ENCODE results near the gene CA5A. TPM values are rescaled to one million over a fixed set of nuclear protein-coding genes. Genes with fewer than 3 reads are reported as not detected.
A peak's percentile ranks its signal among the peaks of the same experiment; 100 is the strongest.

Gene CA5A
- total RNA-seq, 1 experiment from 2014 or later: not detected

DNA sequence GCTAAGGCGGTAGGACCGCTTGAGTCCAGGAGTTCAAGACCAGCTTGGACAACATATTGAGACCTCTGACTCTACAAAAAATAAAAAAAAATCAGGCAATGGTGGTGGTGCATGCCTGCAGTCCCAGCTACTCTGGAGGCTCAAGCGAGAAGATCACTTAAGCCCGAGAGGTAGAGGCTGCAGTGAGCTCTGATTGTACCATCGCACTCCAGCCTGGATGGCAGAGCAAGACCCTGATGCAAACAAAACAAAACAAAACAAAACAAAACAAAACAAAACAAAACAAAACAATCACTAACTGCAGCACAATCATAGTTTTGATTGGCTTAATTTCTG is 12.4 kb upstream of the CA5A start:
- ChIA-PET CTCF (no interaction called here), RAD21 (ENCODE audit: low non-redundant PET in 1 of 2, low total read pairs in 2 of 2, uncharacterized antibody in 2 of 2, unreplicated experiment in 2 of 2) (interaction anchor here in 1 of 2 experiments (0.6 kb wide), 1 partner anchor 80 kb away, joined by 3 read pairs; no protein-coding TSS in a partner anchor), POLR2A (no interaction called here)
- H3K9me3 ChIP-seq (ENCODE audit: control insufficient read depth in 1 of 2, insufficient read depth in 1 of 2, low read depth in 1 of 2, low read length in 2 of 2): no peaks in the 10 kb centered on the region
- H2AFZ ChIP-seq (ENCODE audit: low read depth, low read length, poor library complexity, severe bottlenecking): no peak overlapping the region
- H3K36me3 ChIP-seq (ENCODE audit: control insufficient read depth in 1 of 2, insufficient read depth in 2 of 2, low read length in 2 of 2): peaks cover 0 to 4% of the 10 kb centered on the region in 2 experiments; a peak in 2 of 4 replicates
- no peaks in the 10 kb centered on the region for H4K20me1 ChIP-seq (ENCODE audit: insufficient read depth)
- peak overlapping the region; percentile 83 for H3K9ac ChIP-seq (ENCODE audit: low read length)
- H3K4me3 ChIP-seq (replicated peaks in 1 of 2; ENCODE audit: low read depth in 1 of 2, low read length in 2 of 2): no peak overlapping the region
- BruUV-seq (replicated peaks): no TSS peak
- no peak for TF ChIP-seq YY1 (IDR thresholded peaks at IDR 0.05; ENCODE audit: extremely low read depth, insufficient replicate concordance, low read depth, low read length)
- ATAC-seq: no peak
- intact Hi-C loops (cut with micrococcal nuclease): no loop called here
- no peaks in the 10 kb centered on the region for H3K27me3 ChIP-seq (ENCODE audit: insufficient read depth, low read length)
- H3K4me2 ChIP-seq (ENCODE audit: low read length): no peak overlapping the region
- no peak for DNase-seq (ENCODE audit: low read depth, low spot score)
- peaks cover 41 to 48% of the 10 kb centered on the region in 2 experiments for H3K4me1 ChIP-seq (ENCODE audit: control insufficient read depth in 1 of 2, insufficient read depth in 2 of 2, low read length in 2 of 2)
- peaks cover 21% of the 10 kb centered on the region for H3K79me2 ChIP-seq (ENCODE audit: insufficient read depth, low read length)
- H3K27ac ChIP-seq (ENCODE audit: low read depth, low read length): no peak overlapping the region
- no peaks in the 10 kb centered on the region for H3K9me2 ChIP-seq (ENCODE audit: insufficient read depth)

DNA sequence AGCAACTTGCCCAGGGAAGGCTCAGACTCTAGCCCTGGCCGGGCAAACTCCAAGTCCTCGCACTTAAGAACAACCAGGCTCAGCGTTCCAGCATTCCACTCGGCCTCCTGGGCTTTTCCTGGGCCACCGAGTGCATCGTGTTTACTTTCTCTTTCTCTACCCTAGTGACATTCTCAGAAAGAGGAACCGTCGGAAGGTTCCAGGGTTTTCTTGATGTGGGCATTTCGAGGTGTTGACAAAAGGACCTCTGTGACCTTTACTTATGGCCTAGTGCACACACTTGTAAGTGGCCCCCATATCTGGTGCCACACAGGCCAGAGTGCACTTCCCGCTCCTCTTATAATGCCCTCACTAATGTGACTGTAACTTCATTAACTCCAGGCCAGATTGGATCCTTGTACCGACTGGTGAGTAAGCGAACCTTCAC is 11.8 kb upstream of the CA5A start:
- RAD21 ChIA-PET (ENCODE audit: low non-redundant PET in 1 of 2, low total read pairs in 2 of 2, uncharacterized antibody in 2 of 2, unreplicated experiment in 2 of 2): no interaction called here
- Histone ChIP-seq H3K36me3 (ENCODE audit: control insufficient read depth in 1 of 2, insufficient read depth in 2 of 2, low read length in 2 of 2) (no peaks in the 10 kb centered on the region; a peak in 1 of 4 replicates), H3K27ac (ENCODE audit: low read depth, low read length) (no peak overlapping the region), H4K20me1 (ENCODE audit: insufficient read depth) (no peaks in the 10 kb centered on the region), H3K9ac (ENCODE audit: low read length) (no peak overlapping the region), H3K27me3 (ENCODE audit: insufficient read depth, low read length) (no peaks in the 10 kb centered on the region), H3K79me2 (ENCODE audit: insufficient read depth, low read length) (peaks cover 16% of the 10 kb centered on the region), H3K9me3 (ENCODE audit: control insufficient read depth in 1 of 2, insufficient read depth in 1 of 2, low read depth in 1 of 2, low read length in 2 of 2) (no peaks in the 10 kb centered on the region), H2AFZ (ENCODE audit: low read depth, low read length, poor library complexity, severe bottlenecking) (no peak overlapping the region), H3K4me1 (ENCODE audit: control insufficient read depth in 1 of 2, insufficient read depth in 2 of 2, low read length in 2 of 2) (peaks cover 41 to 48% of the 10 kb centered on the region in 2 experiments), H3K4me3 (replicated peaks in 1 of 2; ENCODE audit: low read depth in 1 of 2, low read length in 2 of 2) (no peak overlapping the region), H3K4me2 (ENCODE audit: low read length) (no peak overlapping the region), H3K9me2 (ENCODE audit: insufficient read depth) (no peaks in the 10 kb centered on the region)
- DNase-seq (ENCODE audit: low read depth, low spot score) (no peak), ATAC-seq (no peak)
- TF ChIP-seq, protein P1, sequence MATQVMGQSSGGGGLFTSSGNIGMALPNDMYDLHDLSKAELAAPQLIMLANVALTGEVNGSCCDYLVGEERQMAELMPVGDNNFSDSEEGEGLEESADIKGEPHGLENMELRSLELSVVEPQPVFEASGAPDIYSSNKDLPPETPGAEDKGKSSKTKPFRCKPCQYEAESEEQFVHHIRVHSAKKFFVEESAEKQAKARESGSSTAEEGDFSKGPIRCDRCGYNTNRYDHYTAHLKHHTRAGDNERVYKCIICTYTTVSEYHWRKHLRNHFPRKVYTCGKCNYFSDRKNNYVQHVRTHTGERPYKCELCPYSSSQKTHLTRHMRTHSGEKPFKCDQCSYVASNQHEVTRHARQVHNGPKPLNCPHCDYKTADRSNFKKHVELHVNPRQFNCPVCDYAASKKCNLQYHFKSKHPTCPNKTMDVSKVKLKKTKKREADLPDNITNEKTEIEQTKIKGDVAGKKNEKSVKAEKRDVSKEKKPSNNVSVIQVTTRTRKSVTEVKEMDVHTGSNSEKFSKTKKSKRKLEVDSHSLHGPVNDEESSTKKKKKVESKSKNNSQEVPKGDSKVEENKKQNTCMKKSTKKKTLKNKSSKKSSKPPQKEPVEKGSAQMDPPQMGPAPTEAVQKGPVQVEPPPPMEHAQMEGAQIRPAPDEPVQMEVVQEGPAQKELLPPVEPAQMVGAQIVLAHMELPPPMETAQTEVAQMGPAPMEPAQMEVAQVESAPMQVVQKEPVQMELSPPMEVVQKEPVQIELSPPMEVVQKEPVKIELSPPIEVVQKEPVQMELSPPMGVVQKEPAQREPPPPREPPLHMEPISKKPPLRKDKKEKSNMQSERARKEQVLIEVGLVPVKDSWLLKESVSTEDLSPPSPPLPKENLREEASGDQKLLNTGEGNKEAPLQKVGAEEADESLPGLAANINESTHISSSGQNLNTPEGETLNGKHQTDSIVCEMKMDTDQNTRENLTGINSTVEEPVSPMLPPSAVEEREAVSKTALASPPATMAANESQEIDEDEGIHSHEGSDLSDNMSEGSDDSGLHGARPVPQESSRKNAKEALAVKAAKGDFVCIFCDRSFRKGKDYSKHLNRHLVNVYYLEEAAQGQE (IDR thresholded peaks at IDR 0.05; ENCODE audit: low read depth): no peak
- TF ChIP-seq ZFX (IDR thresholded peaks at IDR 0.05): no peak
- TF ChIP-seq FOSL1 (IDR thresholded peaks at IDR 0.05; ENCODE audit: low read depth): no peak
- TF ChIP-seq, protein P2, sequence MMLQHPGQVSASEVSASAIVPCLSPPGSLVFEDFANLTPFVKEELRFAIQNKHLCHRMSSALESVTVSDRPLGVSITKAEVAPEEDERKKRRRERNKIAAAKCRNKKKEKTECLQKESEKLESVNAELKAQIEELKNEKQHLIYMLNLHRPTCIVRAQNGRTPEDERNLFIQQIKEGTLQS (IDR thresholded peaks at IDR 0.05): no peak
- no peak for TF ChIP-seq CEBPB (IDR thresholded peaks at IDR 0.05; ENCODE audit: low read depth)
- no peak for TF ChIP-seq POLR2A (IDR thresholded peaks at IDR 0.05; ENCODE audit: borderline replicate concordance, extremely low read depth, insufficient read depth, insufficient read length)
- TF ChIP-seq EGR1 (IDR thresholded peaks at IDR 0.05; ENCODE audit: low read depth): no peak
- TF ChIP-seq, protein P3, sequence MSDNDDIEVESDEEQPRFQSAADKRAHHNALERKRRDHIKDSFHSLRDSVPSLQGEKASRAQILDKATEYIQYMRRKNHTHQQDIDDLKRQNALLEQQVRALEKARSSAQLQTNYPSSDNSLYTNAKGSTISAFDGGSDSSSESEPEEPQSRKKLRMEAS (IDR thresholded peaks at IDR 0.05): no peak
- no peak for TF ChIP-seq ZNF274 (IDR thresholded peaks at IDR 0.05; ENCODE audit: low read depth, low read length)
- no peak for TF ChIP-seq POLR2AphosphoS5 (IDR thresholded peaks at IDR 0.05; ENCODE audit: low read depth, low read length)
- no peak for TF ChIP-seq YY1 (IDR thresholded peaks at IDR 0.05; ENCODE audit: extremely low read depth, insufficient replicate concordance, low read depth, low read length)
- TF ChIP-seq SRF (IDR thresholded peaks at IDR 0.05; ENCODE audit: low read depth): no peak
- TF ChIP-seq JUND (IDR thresholded peaks at IDR 0.05): no peak
- POLR2A ChIA-PET: no interaction called here
- CTCF ChIA-PET: no interaction called here
- intact Hi-C loops (cut with micrococcal nuclease): no loop called here
- BruUV-seq (replicated peaks): no TSS peak
